Smooth muscle cell of the brain vasculature (primary cell): ENCODE results near the gene LSR.
A peak's percentile ranks its signal among the peaks of the same experiment; 100 is the strongest.

Experiments
- DNase-seq: peaks from one replicate; pipeline ENCODE4 v3.0.0-alpha.2; 2012; ENCODE audit warnings: low read depth, low spot score

The LSR gene

GRCh38 chr19:35248310-35249145 lies at the start of gene LSR:
TSS of gene LSR (plus strand) at chr19:35249002. CDS start at chr19:35249023, 21 bp downstream.
- no peak for DNase-seq

- no peak for DNase-seq
Measured at GRCh38 chr19:35199481-35199880, 49.3 kb upstream of the LSR start.

- no peak for DNase-seq
Measured at GRCh38 chr19:35202722-35203688, 45.8 kb upstream of the LSR start.

- DNase-seq = no peak
Measured at GRCh38 chr19:35204799-35205732, 43.7 kb upstream of the LSR start.

GRCh38 chr19:35205733-35206323 lies 43.0 kb upstream of the LSR start:
- no peak for DNase-seq

GRCh38 chr19:35206379-35206778 lies 42.4 kb upstream of the LSR start:
- DNase-seq = no peak

GRCh38 chr19:35206855-35207254 lies 41.9 kb upstream of the LSR start:
- no peak for DNase-seq

- no peak for DNase-seq
Measured at GRCh38 chr19:35207391-35207871, 41.4 kb upstream of the LSR start.

GRCh38 chr19:35208121-35208520 lies 40.7 kb upstream of the LSR start:
- DNase-seq = no peak

GRCh38 chr19:35209646-35210045 lies 39.2 kb upstream of the LSR start:
- DNase-seq = no peak

GRCh38 chr19:35211545-35212230 lies 37.1 kb upstream of the LSR start:
- no peak for DNase-seq

GRCh38 chr19:35212241-35212640 lies 36.6 kb upstream of the LSR start:
- no peak for DNase-seq

- peak; percentile 10 for DNase-seq
Measured at GRCh38 chr19:35213663-35214632, 34.9 kb upstream of the LSR start.

GRCh38 chr19:35214766-35215422 lies 33.9 kb upstream of the LSR start:
- no peak for DNase-seq

GRCh38 chr19:35216016-35216832 lies 32.6 kb upstream of the LSR start:
- DNase-seq = no peak

- DNase-seq = no peak
Measured at GRCh38 chr19:35216833-35217648, 31.8 kb upstream of the LSR start.

- DNase-seq = no peak
Measured at GRCh38 chr19:35217649-35217990, 31.2 kb upstream of the LSR start.
